ENCODE measurements around the gene PPFIBP1. TPM values are rescaled to one million over a fixed set of nuclear protein-coding genes. Genes with fewer than 3 reads are reported as not detected.

Gene PPFIBP1
- total and polyA plus RNA-seq, 2 of the 4 experiments (the other 2 are of a cell fraction) = 30.4 to 72.2 TPM

DNA sequence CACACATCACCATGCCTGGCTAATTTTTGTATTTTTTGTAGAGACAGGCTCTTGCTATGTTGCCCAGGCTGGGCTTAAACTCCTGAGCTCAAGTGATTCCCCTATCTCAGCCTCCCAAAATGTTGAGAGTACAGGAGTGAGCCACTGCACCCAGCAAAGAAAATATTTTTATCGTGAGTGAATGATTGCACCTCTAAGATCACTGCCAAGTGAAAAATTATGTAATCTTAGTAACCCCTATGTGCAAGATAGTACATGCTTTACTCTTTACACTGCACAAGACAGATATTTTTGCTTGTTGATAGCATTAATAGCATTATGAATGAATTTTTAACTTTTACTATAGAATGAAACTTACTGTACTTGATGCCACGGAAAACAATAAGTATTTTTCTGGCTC lies 183.2 kb downstream of the PPFIBP1 start:
- TF ChIP-seq CHD1 (IDR thresholded peaks at IDR 0.05; ENCODE audit: low read depth, low read length) = no peak
- TF ChIP-seq NFE2L2 (IDR thresholded peaks at IDR 0.05; ENCODE audit: low read depth, low read length) = no peak
- no peak for TF ChIP-seq RFX5 (IDR thresholded peaks at IDR 0.05; ENCODE audit: low read depth, low read length)
- TF ChIP-seq RCOR1 (IDR thresholded peaks at IDR 0.05; ENCODE audit: insufficient replicate concordance, low read length) = no peak
- TF ChIP-seq, protein P1, sequence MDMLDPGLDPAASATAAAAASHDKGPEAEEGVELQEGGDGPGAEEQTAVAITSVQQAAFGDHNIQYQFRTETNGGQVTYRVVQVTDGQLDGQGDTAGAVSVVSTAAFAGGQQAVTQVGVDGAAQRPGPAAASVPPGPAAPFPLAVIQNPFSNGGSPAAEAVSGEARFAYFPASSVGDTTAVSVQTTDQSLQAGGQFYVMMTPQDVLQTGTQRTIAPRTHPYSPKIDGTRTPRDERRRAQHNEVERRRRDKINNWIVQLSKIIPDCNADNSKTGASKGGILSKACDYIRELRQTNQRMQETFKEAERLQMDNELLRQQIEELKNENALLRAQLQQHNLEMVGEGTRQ (IDR thresholded peaks at IDR 0.05; ENCODE audit: low read depth, low read length) = no peak
- in situ Hi-C loops (cut with MboI; ENCODE audit: low sequenced_read_pairs) = no loop called here
- H2BK120ac ChIP-seq (ENCODE audit: low read depth, low read length) = no peak overlapping the region
- H3K4me1 ChIP-seq (ENCODE audit: control insufficient read depth, insufficient read depth, low read length) = peaks cover 2% of the 10 kb centered on the region; the same call in 1 of the 2 replicates
- H3K4me3 ChIP-seq (ENCODE audit: insufficient read depth, low read depth, low read length) = no peak overlapping the region
- WGBS, 2 experiments (ENCODE audit: extremely low coverage in 2 of 2, insufficient read length in 1 of 2) = no CpG with 5 or more reads among the region's 2 CpGs
- no peak overlapping the region for H2AK5ac ChIP-seq (ENCODE audit: low read depth, low read length)
- H3K18ac ChIP-seq (ENCODE audit: low read depth, low read length) = no peak overlapping the region
- H2BK20ac ChIP-seq (ENCODE audit: low read depth, low read length) = no peak overlapping the region
- H2AK9ac ChIP-seq (replicated peaks; ENCODE audit: low read depth, low read length, poor library complexity) = no peak overlapping the region
- no peaks in the 10 kb centered on the region for H3K36me3 ChIP-seq (ENCODE audit: control insufficient read depth, insufficient read depth, low read length)
- H2BK5ac ChIP-seq (ENCODE audit: low read depth, low read length, poor library complexity, severe bottlenecking) = no peak overlapping the region
- ATAC-seq (ENCODE audit: low read depth) = no peak
- intact Hi-C loops (cut with micrococcal nuclease) = no loop called here
- no peak overlapping the region for H3K9ac ChIP-seq (ENCODE audit: low read depth, low read length)
- H3K9me3 ChIP-seq (ENCODE audit: control insufficient read depth, insufficient read depth, low read length) = no peaks in the 10 kb centered on the region
- H3K56ac ChIP-seq (ENCODE audit: extremely low read depth, insufficient read depth, low read length) = no peak overlapping the region
- no peak overlapping the region for H3K4me2 ChIP-seq (ENCODE audit: low read depth, low read length)
- H3K27ac ChIP-seq (ENCODE audit: insufficient read depth, low read length) = no peak overlapping the region
- H2BK15ac ChIP-seq (ENCODE audit: low read depth, low read length) = no peak overlapping the region
- dilution Hi-C loops (cut with HindIII; ENCODE audit: low sequenced_read_pairs, unreplicated experiment) = no loop called here
- CTCF ChIA-PET = no interaction called here
- no peak overlapping the region for H3K23ac ChIP-seq (ENCODE audit: low read depth, low read length)
- DNase-seq = no peak
- peaks cover 3% of the 10 kb centered on the region; the same call in 1 of the 2 replicates for H3K9me1 ChIP-seq (ENCODE audit: insufficient read depth, low read length)
- no peak overlapping the region for H4K5ac ChIP-seq (ENCODE audit: low read depth, low read length)
- H4K8ac ChIP-seq (ENCODE audit: low read depth in 2 of 2, low read length in 2 of 2) = no peak overlapping the region
- no peak overlapping the region for H2AFZ ChIP-seq (replicated peaks; ENCODE audit: low read length, poor library complexity)
- peaks cover 4% of the 10 kb centered on the region; the same call in 1 of the 2 replicates for H4K20me1 ChIP-seq (ENCODE audit: insufficient read depth, low read length)
- POLR2A ChIA-PET (ENCODE audit: unreplicated experiment) = no interaction called here
- no peak overlapping the region for H4K91ac ChIP-seq (ENCODE audit: insufficient read depth, low read depth, low read length)
- H3K79me1 ChIP-seq (ENCODE audit: low read depth in 1 of 2, low read length in 2 of 2) = peaks cover 9 to 14% of the 10 kb centered on the region in 2 experiments
- BruUV-seq (replicated peaks) = no TSS peak
- H3K27me3 ChIP-seq (ENCODE audit: control insufficient read depth, insufficient read depth, low read length) = no peaks in the 10 kb centered on the region
- H3K4ac ChIP-seq (ENCODE audit: low read depth, low read length) = no peak overlapping the region
- H3K14ac ChIP-seq (replicated peaks; ENCODE audit: low read depth, low read length) = no peak overlapping the region

Measured in IMR-90 (cell line).